Renal cortical epithelial cell (primary cell): ENCODE results near the gene MREG. TPM values are rescaled to one million over a fixed set of nuclear protein-coding genes. Genes with fewer than 3 reads are reported as not detected.

ENCODE experiments used
- total RNA-seq: library from RNA; depleted of rRNA; stranded (reverse); fragments of >200 nt; gene quantifications from 2 replicates; pipeline ENCODE4 v1.2.3, GENCODE V29; 2014

Gene MREG
- total RNA-seq, 1 donor from 2014 or later, result 1.9 TPM

Other genes with a start within 250 kb of the MREG start
- gene PECR, start 68.3 kb upstream of the MREG start, total RNA-seq, result 33.5 and 35.6 TPM in 2 replicates
- gene TMEM169, start 68.4 kb upstream of the MREG start, total RNA-seq, result 4.3 and 11.8 TPM in 2 replicates
- 334 and 413 TPM in 2 replicates for gene XRCC5, start 95.8 kb upstream of the MREG start, total RNA-seq